ENCODE results near the gene LIPH.
A peak's percentile ranks its signal among the peaks of the same experiment; 100 is the strongest.
"Not testable (repeated sequence)": the region's sequence is repeated elsewhere in the genome, so short reads cannot be mapped to it uniquely, and the experiment has no call there.

LIPH gene

DNA sequence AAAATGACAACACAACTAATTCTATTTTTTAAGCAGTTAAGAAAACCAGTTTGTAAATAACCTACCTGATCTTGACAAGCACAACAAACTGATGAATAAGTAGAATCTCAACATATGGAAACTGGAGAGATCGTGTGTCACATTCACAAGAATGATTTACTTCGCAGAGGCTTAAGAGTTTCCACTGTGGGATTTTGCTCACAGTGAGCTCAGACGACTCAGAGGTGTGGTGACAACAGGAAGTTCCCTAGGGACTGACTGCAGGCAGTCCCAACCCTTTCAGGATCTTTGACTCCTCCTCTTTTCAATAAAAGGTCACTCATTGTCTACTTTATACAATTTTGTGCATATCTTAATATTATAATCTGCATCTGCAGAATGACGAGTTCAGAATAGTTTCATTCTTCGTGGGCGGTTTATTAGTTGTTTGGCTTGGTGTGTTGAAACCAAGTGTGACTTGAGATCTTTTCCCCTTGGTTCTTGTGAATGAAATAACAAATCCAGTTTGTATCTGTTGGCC, at the start of gene LIPH:
TSS of gene LIPH (minus strand) at position 231 of the 520 bp plus-strand sequence. CDS start at position 114, 117 bp downstream.
- DNase-seq (ENCODE audit: low read depth in 2 of 2, low spot score in 1 of 2) = no peak

DNA sequence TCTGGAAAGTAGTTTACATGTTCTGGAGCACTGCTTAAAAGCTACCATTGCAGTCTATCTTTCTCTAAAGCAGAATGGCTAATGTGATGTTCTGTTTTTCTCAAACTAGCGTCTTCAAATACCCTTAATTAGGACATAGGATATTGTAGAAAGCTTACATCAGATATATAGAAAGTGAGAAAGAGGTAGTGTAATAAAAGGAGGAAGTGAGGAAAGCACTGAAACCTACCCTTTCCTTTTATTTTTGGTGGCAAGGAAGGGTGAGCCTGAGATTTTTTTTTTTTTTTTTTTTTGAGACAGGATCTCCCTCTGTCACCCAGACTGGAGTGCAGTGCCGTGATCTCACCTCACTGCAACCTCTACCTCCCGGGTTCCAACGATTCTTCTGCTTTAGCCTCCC, 43.1 kb upstream of the LIPH start:
- no peak for DNase-seq (ENCODE audit: low read depth in 2 of 2, low spot score in 1 of 2)

DNA sequence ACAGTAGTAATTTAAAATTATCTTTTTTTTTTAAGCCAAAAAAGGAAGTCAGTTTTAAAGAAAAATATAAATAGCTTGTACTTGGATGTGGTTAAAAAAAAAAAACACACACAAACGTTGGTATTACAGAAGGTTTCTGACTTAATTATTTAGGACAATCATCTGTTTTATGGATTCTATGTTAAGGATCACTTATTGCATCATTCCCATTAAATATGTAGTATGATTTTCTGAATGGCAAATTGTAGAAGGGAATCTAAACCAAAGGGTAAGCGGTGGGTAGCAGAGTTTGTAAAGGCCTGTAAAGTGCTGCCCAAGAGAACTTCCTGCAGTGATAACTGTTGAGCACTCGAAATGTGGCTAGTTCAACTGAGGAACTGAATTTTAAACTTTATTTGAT, 41.7 kb upstream of the LIPH start:
- no peak for DNase-seq (ENCODE audit: low read depth in 2 of 2, low spot score in 1 of 2)

DNA sequence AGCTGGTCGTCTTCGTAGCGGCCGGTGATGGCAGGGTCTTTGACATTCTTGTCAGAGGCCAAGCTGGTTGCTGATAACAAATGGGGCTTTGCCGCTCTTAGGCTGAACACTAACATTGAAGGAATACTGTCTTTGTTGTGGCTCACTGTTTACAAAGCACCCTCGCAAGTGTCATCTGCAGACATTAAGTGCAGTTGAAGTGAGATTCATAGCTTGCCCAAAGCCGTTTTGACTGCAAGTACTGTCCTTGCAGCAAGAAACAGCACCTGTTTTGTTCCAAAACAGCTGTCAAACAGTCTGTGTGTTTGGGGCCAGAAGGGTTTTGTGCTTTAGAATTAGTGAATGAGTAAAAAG, 34.3 kb upstream of the LIPH start:
- no peak for DNase-seq (ENCODE audit: low read depth in 2 of 2, low spot score in 1 of 2)

DNA sequence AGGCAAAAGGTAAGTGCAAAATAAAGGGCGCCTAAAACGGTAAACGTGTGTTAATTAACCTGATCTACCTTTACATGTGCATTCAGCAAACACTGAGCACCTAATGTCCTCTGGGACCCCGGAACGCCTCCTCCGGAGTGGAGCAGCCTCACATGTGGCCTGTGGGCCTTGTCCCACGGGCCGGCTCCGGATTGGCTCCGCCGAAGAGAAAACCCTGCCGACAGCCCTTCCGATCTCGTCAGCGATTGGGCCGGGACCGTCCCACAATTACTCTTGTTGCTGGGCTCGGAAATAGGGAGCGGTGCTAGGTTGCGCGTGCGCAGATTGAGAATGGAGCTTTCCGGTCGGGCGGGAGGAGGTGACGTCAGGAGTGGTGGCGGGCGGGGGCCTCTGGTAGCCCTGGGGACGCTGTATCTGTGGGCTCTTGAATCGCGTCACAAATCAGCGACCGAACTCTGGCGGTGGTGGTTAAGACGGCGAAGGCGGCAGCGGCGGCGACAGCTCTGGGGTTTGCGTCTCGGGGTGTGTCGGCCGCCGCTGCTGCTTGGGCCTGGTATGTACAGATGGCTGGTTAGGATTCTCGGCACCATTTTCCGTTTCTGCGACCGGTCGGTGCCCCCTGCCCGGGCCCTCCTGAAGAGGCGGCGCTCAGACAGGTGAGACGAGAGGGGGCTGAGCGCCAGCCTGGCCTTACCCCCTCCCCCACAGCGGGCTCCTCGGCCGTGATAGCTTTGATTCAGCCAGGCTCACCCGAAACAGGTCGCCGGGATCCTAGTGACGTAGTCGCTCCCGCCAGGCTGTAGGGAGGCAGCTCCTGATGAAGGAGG, 33.7 kb upstream of the LIPH start, which contains the start of gene SENP2:
TSS of gene SENP2 (plus strand) at position 437 of the 827 bp plus-strand sequence. CDS start at position 556, 119 bp downstream.
- peak; percentile 99 for DNase-seq (ENCODE audit: low read depth in 2 of 2, low spot score in 1 of 2)

DNA sequence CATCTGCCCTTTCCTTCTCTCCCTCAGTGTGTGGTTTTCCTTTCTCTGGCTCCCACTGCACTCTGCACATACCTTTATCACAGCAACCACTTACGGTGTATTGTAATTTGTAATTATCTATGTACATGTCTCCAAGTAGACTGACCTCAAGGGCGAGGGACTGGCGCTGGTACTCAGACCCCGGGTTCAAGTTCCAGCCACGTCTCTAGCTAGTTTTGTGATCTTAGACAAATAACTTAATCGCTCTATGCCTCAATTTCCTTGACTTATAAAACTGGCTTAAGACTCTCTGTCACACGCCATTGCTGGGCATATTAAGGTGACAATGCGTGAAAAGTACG, 33.1 kb upstream of the LIPH start:
- DNase-seq (ENCODE audit: low read depth in 2 of 2, low spot score in 1 of 2) = no peak

DNA sequence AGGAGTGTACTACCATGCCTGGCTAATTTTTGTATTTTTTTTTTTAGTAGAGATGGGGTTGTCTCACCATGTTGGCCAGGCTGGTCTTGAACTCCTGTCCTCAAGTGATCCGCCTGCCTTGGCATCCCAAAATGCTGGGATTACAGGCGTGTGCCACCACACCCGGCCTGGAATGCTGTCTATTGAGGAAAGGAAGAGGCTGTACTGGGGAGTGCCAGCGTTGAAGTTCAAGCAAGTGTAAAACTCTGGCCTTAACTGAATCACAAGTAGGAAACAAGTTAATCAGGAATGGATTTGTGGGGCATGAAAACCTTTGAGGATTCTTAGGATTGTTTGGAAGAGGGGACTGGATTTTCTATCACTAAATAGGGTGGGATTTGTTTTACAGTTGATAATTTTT, 32.3 kb upstream of the LIPH start:
- DNase-seq (ENCODE audit: low read depth in 2 of 2, low spot score in 1 of 2) = no peak

DNA sequence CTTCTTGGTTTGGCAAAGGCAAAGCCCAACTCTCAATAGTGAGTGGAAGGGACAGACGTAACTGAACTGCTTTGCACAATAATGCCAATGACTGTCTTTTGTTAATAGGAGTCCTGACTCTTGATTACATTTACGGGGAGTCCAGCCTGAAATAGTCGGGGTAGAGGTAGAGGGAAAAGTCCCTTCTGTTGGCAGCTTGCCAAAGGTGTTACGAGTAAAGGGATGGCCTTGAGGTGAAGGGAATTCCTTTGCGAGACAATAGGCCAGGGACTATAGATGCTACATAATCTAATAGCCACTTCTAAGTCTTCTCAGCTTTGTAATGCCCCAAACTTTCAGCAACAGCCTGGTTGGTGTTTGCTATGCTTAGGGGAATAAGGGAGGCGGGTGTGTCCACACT, 31.5 kb upstream of the LIPH start:
- no peak for DNase-seq (ENCODE audit: low read depth in 2 of 2, low spot score in 1 of 2)

DNA sequence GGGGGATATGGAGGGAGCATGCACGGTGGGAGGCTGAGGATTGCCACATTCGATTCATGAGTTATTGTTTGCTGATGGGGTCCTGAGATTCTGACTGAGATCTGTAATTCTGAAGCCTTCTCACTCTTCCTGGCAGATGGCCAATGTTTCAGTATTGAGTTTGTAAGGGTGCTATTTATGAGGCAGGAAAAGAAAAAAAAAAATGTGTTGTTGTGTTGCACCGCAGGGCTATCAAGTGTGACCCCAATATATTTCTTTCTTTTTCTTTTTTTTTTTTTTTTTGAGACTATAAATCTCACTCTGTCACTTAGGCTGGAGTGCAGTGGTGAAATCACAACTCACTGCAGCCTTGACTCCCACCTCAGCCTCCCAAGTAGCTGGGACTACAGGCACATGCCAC, 30.5 kb upstream of the LIPH start:
- DNase-seq (ENCODE audit: low read depth in 2 of 2, low spot score in 1 of 2) = no peak

DNA sequence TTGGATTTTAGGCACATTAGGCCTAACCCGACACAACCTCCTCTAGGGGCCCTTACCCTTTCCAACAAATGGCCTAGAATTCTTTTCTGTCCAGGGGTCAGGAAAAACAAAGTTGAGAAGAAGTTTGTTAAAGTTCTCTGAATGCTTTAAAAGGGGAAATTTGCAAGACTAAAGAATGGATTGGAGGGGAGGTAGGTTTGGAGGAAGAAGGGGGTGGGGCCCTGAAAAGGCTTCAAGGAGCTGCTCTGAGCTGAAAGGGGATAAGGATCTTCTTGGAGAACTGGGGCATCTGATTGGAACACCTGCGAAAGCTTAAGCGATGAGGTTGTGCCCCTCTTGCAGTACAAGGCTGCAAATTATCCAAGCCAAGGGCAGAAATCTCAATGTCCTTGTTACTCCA, 29.8 kb upstream of the LIPH start:
- no peak for DNase-seq (ENCODE audit: low read depth in 2 of 2, low spot score in 1 of 2)

DNA sequence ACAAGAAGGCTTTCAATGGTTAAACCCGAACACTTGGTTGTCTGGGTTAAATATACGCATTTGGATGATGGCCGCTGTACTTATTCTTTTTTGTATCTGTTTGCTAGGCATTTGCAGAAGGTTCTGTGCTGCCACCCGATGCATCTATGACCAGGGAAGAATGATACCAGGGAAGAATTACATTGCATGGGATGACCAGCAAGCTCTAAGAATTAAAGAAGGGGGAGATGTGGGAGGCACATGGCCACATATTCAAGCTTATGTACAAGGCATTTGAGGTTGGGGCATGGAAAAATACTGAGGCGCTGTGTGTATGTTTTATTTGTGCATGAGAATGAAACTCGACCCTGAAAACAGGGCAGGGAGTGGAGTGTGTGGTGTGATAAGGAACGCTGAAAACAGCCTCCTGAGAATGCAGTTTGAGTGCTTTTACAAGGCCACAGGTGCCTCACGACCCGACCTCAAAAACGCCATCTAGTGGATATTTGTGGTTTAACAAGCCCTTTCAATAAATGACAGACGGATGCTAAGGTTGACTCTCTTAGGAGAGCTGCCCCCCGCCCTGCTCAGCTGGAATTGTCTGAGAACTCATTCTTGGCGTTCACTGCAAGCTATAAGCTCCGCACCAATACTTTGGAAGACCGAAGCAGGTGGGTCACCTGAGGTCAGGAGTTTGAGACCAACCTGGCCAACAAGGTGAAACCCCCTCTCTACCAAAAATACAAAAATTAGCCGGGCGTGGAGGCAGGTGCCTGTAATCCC, 22.9 kb upstream of the LIPH start:
- DNase-seq (ENCODE audit: low read depth in 2 of 2, low spot score in 1 of 2) = not testable (repeated sequence)

DNA sequence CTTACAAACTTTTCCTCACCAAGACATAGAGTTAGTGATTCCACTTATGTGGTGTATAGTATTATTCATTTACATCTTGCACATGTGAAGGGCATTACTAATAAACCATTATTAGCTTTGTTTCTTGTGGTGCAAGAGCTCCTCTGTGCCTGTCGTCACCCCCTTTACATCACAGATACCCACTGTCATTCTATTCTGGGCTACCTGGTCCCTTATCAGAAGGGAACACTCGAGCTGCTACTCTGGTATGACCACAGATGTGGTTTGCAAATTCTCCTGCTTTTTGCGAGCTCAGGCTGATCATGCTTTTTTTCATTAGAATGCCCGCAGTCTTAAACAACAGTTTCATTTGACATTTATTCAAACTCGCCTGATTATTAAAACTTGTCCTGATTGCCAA, 19.8 kb upstream of the LIPH start:
- no peak for DNase-seq (ENCODE audit: low read depth in 2 of 2, low spot score in 1 of 2)

DNA sequence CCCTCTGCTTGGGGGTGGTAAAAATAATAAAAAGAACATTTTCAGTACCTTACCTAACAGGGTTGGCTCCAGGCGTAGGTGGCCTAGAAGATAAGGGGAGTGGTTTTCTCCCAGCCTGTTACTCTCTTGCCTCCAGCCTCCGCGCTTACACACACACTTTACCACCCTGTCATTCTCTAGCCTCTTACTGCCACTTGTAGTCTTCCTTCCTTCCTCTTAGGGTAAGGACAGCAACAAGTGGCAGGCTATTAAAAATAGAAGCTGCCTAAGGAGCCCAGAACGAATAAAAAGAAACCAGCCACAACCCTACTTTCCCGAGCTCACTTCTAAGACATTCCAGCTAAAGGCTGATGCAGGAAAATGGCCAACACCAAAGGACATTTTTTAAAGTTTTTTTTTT, 9.6 kb upstream of the LIPH start:
- no peak for DNase-seq (ENCODE audit: low read depth in 2 of 2, low spot score in 1 of 2)

DNA sequence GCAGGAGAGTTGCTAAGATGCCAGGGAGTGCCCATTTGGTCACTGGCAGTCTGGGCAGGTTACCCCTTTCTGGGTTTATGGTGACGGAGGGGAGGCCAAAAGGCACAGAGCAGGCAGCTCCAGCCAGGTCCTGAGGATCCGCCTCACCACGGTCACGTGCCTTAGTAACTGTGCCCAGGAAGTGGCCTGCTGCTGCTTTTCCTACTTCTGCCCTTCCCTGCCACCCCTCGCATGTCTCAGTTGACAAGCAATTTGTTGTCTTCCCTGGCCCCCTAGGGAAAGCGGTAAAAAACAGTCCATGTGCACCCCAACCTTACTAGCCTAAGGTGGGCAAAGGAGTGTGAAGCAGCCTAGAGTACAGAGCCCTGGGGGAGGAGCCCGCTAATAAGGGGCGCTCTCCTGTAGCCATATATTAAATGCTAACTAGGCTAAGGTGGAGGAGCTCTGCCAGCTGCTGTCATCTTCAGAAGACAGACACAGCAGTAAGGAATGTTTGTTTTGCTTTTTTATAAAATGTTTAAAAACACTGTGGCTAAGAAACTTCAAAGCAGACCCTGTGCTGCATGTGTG, 9.1 kb upstream of the LIPH start:
- DNase-seq (ENCODE audit: low read depth in 2 of 2, low spot score in 1 of 2) = no peak

DNA sequence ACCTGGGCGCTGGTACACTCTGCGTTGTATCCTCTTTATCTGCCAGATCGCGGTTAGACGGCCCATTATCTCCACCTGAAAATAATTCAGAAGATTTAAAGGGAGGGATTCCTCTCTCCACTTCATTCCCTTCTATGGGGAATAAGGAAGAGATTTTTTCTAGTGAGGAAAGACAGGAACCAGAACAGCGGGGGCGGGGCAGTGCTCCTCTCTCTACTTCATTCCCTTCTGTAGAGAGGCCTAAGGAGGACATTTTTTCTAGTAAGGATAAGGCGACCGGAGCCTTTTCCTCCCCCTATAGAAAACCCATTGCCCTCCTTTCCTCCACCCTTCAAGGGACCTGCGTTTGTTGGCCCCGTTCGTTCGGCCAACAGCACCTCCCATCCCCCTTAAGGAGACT, 8.3 kb upstream of the LIPH start:
- DNase-seq (ENCODE audit: low read depth in 2 of 2, low spot score in 1 of 2) = no peak

DNA sequence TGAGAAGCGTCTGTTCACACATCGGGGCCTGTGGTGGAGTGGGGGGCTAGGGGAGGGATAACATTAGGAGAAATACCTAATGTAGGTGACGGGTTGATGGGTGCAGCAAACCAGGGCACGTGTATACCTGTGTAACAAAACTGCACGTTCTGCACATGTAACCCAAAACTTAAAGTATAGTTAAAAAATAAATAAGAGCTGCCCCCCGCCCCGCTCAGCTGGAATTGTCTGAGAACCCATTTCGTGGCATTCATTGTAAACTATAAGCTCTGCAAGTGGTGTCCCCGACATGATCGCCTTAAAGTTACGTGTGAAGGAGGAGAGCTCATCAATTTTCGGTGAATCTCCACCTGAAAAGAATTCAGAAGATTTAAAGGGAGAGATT, 7.3 kb upstream of the LIPH start:
- no peak for DNase-seq (ENCODE audit: low read depth in 2 of 2, low spot score in 1 of 2)

DNA sequence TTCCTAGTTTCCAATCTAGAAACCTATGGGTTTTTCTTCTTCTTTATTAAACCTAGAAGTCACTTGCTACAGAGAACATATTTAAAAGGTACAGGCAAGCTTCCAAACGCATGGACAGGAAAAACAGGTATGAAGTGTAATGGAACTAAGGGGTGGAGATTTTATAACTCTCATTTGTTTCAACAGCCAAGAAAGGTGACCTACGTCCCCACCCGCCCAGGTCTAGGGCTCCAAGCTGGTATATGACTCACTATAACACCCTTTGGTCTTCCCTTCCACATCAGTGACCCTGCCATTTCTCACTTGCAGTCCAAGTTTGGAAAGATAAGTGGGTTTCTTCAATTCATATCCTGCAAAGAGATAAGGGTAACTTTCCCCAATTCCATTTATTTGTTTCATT, 6.0 kb upstream of the LIPH start:
- DNase-seq (ENCODE audit: low read depth in 2 of 2, low spot score in 1 of 2) = no peak

DNA sequence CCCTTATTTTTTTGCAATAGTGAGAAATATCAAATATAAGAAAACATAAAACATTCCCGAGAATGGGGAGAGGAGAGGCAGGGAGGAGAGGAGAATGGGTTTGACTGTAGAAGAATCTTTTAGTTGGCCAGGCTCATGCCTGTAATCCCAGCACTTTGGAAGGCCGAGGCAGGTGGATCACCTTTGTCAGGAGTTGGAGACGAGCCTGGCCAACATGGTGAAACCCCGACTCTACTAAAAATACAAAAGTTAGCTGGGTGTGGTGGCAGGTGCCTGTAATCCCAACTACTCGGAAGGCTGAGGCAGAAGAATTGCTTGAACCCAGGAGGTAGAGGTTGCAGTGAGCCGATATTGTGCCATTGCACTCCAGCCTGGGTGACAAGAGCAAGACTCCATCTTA, 4.3 kb upstream of the LIPH start:
- not testable (repeated sequence) for DNase-seq (ENCODE audit: low read depth in 2 of 2, low spot score in 1 of 2)

DNA sequence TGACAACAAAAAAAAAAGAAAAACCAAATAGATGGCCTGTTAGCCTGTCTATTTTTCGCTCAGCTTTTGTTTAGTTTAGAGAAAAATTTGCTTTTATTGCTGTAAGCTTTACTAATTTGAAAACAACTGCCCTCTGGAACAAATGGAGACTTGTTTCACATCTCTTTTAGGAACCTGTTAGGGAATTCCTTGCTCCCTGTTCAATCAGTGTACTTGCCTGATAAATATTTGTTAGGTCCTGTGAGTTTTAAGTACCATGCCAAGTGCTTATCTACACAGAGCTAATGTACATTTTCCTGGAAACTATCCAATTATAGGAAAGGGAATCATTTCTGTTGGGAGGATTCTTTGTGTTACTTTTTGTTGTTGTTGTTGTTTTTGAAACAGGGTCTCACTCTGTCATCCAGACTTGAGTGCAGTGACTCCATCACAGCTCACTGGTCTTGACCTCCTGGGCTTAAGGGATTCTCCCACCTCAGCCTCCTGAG, 3.5 kb upstream of the LIPH start:
- no peak for DNase-seq (ENCODE audit: low read depth in 2 of 2, low spot score in 1 of 2)

DNA sequence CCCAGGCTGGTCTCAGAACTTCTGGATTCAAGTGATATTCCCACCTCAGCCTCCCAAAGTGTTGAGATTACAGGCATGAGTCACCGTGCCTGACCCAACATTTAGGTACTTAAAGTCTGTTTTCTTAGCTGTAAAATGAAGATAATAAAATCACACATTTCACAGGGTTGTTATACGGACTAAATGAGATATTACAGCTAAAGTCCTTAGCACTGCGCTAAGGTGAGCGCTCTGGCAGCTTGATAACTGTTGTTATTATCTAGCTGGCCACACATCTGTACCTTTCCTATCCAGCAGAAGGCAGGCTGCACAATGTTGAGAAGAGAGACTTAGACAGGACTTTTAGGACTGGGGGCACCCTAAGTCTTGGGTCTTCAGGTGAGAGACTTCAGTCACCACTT, 2.7 kb upstream of the LIPH start:
- no peak for DNase-seq (ENCODE audit: low read depth in 2 of 2, low spot score in 1 of 2)

DNA sequence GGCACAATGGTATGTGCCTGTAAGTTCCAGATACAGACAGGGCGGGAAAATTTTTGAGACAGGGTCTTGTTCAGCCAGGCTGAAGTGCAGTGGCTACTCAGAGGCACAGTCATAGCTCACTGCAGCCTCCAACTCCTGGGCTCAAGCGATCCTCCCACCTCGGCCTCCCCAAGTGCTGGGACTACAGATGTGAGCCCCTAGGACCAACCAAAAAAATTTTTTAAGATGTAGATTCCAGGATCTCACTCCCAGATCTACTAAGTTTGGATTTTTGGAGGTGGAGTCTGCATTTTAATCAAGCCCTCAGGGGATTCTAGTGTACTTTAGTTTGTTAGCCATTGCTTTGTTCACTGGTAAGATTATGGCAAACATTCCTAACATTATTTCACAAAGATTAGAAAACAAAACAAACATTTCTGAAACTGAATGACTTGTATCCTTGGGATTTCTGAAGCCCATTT, 2.7 kb downstream of the LIPH start:
- DNase-seq (ENCODE audit: low read depth in 2 of 2, low spot score in 1 of 2) = no peak

DNA sequence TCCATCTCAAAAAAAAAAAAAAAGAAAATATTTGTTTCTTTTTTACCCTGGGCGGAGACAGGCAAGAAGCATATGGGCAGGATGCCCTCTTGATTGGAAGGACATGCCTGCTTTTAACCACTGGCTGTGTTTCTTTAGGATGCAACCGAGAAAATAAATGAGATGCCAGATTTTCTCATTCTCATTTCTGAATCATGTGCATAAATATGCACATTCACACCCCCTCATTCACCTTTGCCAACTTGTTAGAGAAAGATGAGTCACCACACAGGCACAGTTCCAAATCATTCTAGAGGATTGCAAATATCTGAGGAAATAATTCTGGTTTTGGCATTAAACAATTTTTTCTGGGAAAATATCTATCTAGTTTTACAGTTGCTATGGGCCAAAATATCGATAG, 3.3 kb downstream of the LIPH start:
- DNase-seq (ENCODE audit: low read depth in 2 of 2, low spot score in 1 of 2) = no peak

All from stimulated activated CD8-positive, alpha-beta memory T cell treated with anti-CD3 and anti-CD28 coated beads, Interleukin-4, amount 100 ng/mL, for 4 hours (primary cell).